HPDE6-E6E7 (cell line): ENCODE data around the gene BCL2L1.
"Not testable (repeated sequence)": the region's sequence is repeated elsewhere in the genome, so short reads cannot be mapped to it uniquely, and the experiment has no call there.

Experiments
- DNase-seq: peaks from one replicate; pipeline ENCODE4 v3.0.0; 2011; ENCODE audit warnings: missing footprints; ENCODE audit errors: extremely low spot score

BCL2L1 gene

GRCh38 chr20:31648104-31648503 lies 74.6 kb downstream of the BCL2L1 start:
- DNase-seq: not testable (repeated sequence)

- no peak for DNase-seq
These were observed 78.0 kb downstream of the BCL2L1 start for GRCh38 chr20:31644701-31645100.

- DNase-seq: no peak
These were observed 79.1 kb downstream of the BCL2L1 start for GRCh38 chr20:31643522-31643921.

- DNase-seq: no peak
These were observed 79.8 kb downstream of the BCL2L1 start for GRCh38 chr20:31642837-31643236.

- DNase-seq: no peak
These were observed 81.3 kb downstream of the BCL2L1 start for GRCh38 chr20:31641391-31641790.

- DNase-seq: no peak
These were observed 82.4 kb downstream of the BCL2L1 start for GRCh38 chr20:31640259-31640658.

GRCh38 chr20:31638816-31639215 lies 83.9 kb downstream of the BCL2L1 start:
- DNase-seq: no peak

- no peak for DNase-seq
These were observed 84.4 kb downstream of the BCL2L1 start for GRCh38 chr20:31638317-31638716.

GRCh38 chr20:31637660-31638059 lies 85.0 kb downstream of the BCL2L1 start, which contains the start of gene COX4I2:
TSS of gene COX4I2 (plus strand) at chr20:31637912. CDS start at chr20:31639018, 1,106 bp downstream.
- DNase-seq: no peak

- DNase-seq: no peak
These were observed 89.2 kb downstream of the BCL2L1 start for GRCh38 chr20:31633339-31633914.

- DNase-seq: no peak
These were observed 89.9 kb downstream of the BCL2L1 start for GRCh38 chr20:31632548-31633338.

GRCh38 chr20:31630187-31630790 lies 92.4 kb downstream of the BCL2L1 start:
- DNase-seq: no peak

GRCh38 chr20:31628057-31628456 lies 94.6 kb downstream of the BCL2L1 start:
- DNase-seq: not testable (repeated sequence)

- DNase-seq: not testable (repeated sequence)
These were observed 96.1 kb downstream of the BCL2L1 start for GRCh38 chr20:31626534-31626933.

- not testable (repeated sequence) for DNase-seq
These were observed 99.6 kb downstream of the BCL2L1 start for GRCh38 chr20:31623123-31623505.

GRCh38 chr20:31620246-31620645 lies 102.4 kb downstream of the BCL2L1 start:
- no peak for DNase-seq

- no peak for DNase-seq
These were observed 105.1 kb downstream of the BCL2L1 start for GRCh38 chr20:31617432-31618104.

- no peak for DNase-seq
These were observed 107.3 kb downstream of the BCL2L1 start for GRCh38 chr20:31615416-31615815.
